K562 (cell line): Measurements from ENCODE around the gene ADSS1. TPM values are rescaled to one million over a fixed set of nuclear protein-coding genes. Genes with fewer than 3 reads are reported as not detected.

Experiments
- ATAC-seq: fragments of 200-7000 bp; cut with Tn5 transposase; 3 replicates; pipeline ENCODE4 v1.9.1; 2020; ENCODE audit warnings: moderate library complexity
- BruUV-seq: library from RNA; stranded (reverse); fragments of 400-500 nt; replicated peaks from 2 replicates; lab custom pipeline; 2021; lab: Mats Ljungman, UMichigan
- CTCF ChIA-PET: fragments of 300-600 bp; formaldehyde crosslinking; extraction: SDS; loops from one replicate; lab custom pipeline; 2021; ENCODE audit warnings: low intra/inter-chr PET ratio; lab: Yijun Ruan, JAX
- POLR2A ChIA-PET: fragments of 300-600, 350-650 bp; sonication (Branson Sonifier 250); formaldehyde crosslinking; extraction: SDS; loops from one replicate; lab custom pipeline; 2021; ENCODE audit warnings: antibody characterized with exemption, inconsistent platforms; lab: Yijun Ruan, JAX
- DNase-seq, 4 experiments: peaks; one replicate each; pipeline versions ENCODE4 v3.0.0 to v3.0.0-alpha.2; 2011 to 2018; ENCODE audit warnings: low spot score in 3 of 4, mixed read lengths in 3 of 4; ENCODE audit errors: extremely low read depth in 1 of 4
- FAIRE-seq: peaks from 2 replicates; lab custom pipeline; 2011; peaks lifted over from hg19 to GRCh38; lab: Jason Lieb, UNC
- H2AFZ ChIP-seq: 2 replicates; pipeline ENCODE4 v1.6.0; 2011; ENCODE audit warnings: low read depth, low read length, control low read depth, inconsistent platforms
- H3K27ac ChIP-seq: fragments of 200-600 bp; 3 replicates; pipeline ENCODE4 v1.8.0; 2011; ENCODE audit warnings: low read depth, mild to moderate bottlenecking, control low read depth, inconsistent platforms, low read length, moderate library complexity, mixed read lengths; ENCODE audit errors: extremely low read depth
- H3K27me3 ChIP-seq, 2 experiments: fragments of 300-600 bp in 1 of 2; 2 replicates in 1 of 2; 3 replicates in 1 of 2; pipeline versions ENCODE4 v1.6.0 to v1.8.0; 2011; ENCODE audit warnings: inconsistent platforms in 2 of 2, low read length in 2 of 2, mild to moderate bottlenecking in 1 of 2, mixed read lengths in 1 of 2, moderate library complexity in 1 of 2; ENCODE audit not compliant: control insufficient read depth in 2 of 2, insufficient read depth in 2 of 2
- H3K36me3 ChIP-seq: fragments of 300-600 bp; 3 replicates; pipeline ENCODE4 v1.8.0; 2011; ENCODE audit warnings: mild to moderate bottlenecking, low read length, inconsistent platforms; ENCODE audit not compliant: control insufficient read depth, insufficient read depth
- H3K4me1 ChIP-seq, 2 experiments: fragments of 200-600 bp in 1 of 2; replicated peaks in 1 of 2; 2 replicates in 1 of 2; 3 replicates in 1 of 2; pipeline versions ENCODE4 v1.5.1 to v1.8.0; 2011; ENCODE audit warnings: inconsistent platforms in 2 of 2, low read length in 2 of 2, mild to moderate bottlenecking in 1 of 2, mixed read lengths in 1 of 2, moderate library complexity in 1 of 2; ENCODE audit not compliant: control insufficient read depth in 2 of 2, insufficient read depth in 2 of 2
- H3K4me2 ChIP-seq: 2 replicates; pipeline ENCODE4 v1.6.1; 2011; ENCODE audit warnings: low read length, control low read depth, inconsistent platforms, mixed read lengths; ENCODE audit not compliant: insufficient read depth
- H3K4me3 ChIP-seq: fragments of 200-600 bp; sonication (generic), shearing (Covaris generic); 2 replicates; pipeline ENCODE4 v1.5.1; 2016; ENCODE audit warnings: control low read depth, inconsistent platforms
- H3K79me2 ChIP-seq: fragments of 200-600 bp; 3 replicates; pipeline ENCODE4 v1.8.0; 2011; ENCODE audit warnings: low read length, inconsistent platforms; ENCODE audit not compliant: control insufficient read depth, insufficient read depth
- H3K9ac ChIP-seq, 2 experiments: 2 replicates each; pipeline versions ENCODE4 v1.6.0 to v1.6.1; 2011; ENCODE audit warnings: low read depth in 2 of 2, low read length in 2 of 2, control low read depth in 1 of 2, inconsistent platforms in 1 of 2, mild to moderate bottlenecking in 1 of 2, mixed read lengths in 1 of 2; ENCODE audit not compliant: insufficient read depth in 1 of 2
- H3K9me1 ChIP-seq: one replicate; pipeline ENCODE4 v1.6.0; 2011; ENCODE audit warnings: inconsistent platforms, mild to moderate bottlenecking, low read length, moderate library complexity; ENCODE audit not compliant: control insufficient read depth, insufficient read depth
- H3K9me3 ChIP-seq: replicated peaks from 2 replicates; pipeline ENCODE4 v1.5.1; 2011; ENCODE audit warnings: low read depth, low read length, inconsistent platforms; ENCODE audit not compliant: control insufficient read depth, insufficient read depth
- H4K20me1 ChIP-seq: replicated peaks from 2 replicates; pipeline ENCODE4 v1.6.1; 2011; ENCODE audit warnings: low read length, inconsistent platforms, mixed read lengths; ENCODE audit not compliant: control insufficient read depth, insufficient read depth
- ARNT ChIP-seq, 2 experiments: fragments of 450-650 bp; IDR thresholded peaks; 2 replicates each; pipeline ENCODE4 v1.6.1; 2016; ENCODE audit warnings: mild to moderate bottlenecking in 1 of 2
- KHSRP ChIP-seq: fragments of 450-650 bp; IDR thresholded peaks from 2 replicates; pipeline ENCODE4 v1.6.1; 2017
- MBD2 ChIP-seq: sonication (generic); IDR thresholded peaks from 2 replicates; pipeline ENCODE4 v1.6.1; 2016; ENCODE audit warnings: low read depth, borderline replicate concordance
- NR2C1 ChIP-seq, 2 experiments: fragments of 450-650 bp; IDR thresholded peaks; 2 replicates each; pipeline ENCODE4 v1.6.1; 2017; ENCODE audit warnings: mild to moderate bottlenecking in 2 of 2, antibody characterized with exemption in 1 of 2, inconsistent platforms in 1 of 2, missing compliant biosample characterization in 1 of 2, missing genetic modification characterization in 1 of 2
- POLR2B ChIP-seq: fragments of 450-650 bp; IDR thresholded peaks from 2 replicates; pipeline ENCODE4 v1.6.1; 2018; ENCODE audit warnings: low read depth; ENCODE audit not compliant: partially characterized antibody
- SMAD1 ChIP-seq: fragments of 150-350 bp; IDR thresholded peaks from 2 replicates; pipeline ENCODE4 v1.6.1; 2014; ENCODE audit warnings: low read length, low read depth; ENCODE audit not compliant: partially characterized antibody
- SMARCE1 ChIP-seq: fragments of 450-650 bp; IDR thresholded peaks from 2 replicates; pipeline ENCODE4 v1.7.1; 2016; ENCODE audit warnings: mild to moderate bottlenecking
- ZNF143 ChIP-seq: sonication (generic); formaldehyde crosslinking; IDR thresholded peaks from 2 replicates; pipeline ENCODE4 v1.9.0; 2022; ENCODE audit warnings: mild to moderate bottlenecking, missing genetic modification reagents
- ZNF324 ChIP-seq: fragments of 250-450 bp; sonication (Bioruptor Pico); IDR thresholded peaks from 2 replicates; pipeline ENCODE4 v1.4.0; 2020; ENCODE audit warnings: mild to moderate bottlenecking
- ZNF384 ChIP-seq: IDR thresholded peaks from 2 replicates; pipeline ENCODE4 v1.6.1; 2012; ENCODE audit warnings: low read depth, low read length, improper control_type of control experiment
- ZNF57 ChIP-seq: fragments of 450-650 bp; formaldehyde crosslinking; IDR thresholded peaks from 2 replicates; pipeline ENCODE4 v1.4.0; 2020; ENCODE audit warnings: mild to moderate bottlenecking, moderate library complexity
- WGBS: fragments of 100-300 bp; shearing (Covaris generic); methylation state at CpG from one replicate; pipeline ENCODE4 v1.1.6; 2016; ENCODE audit warnings: low coverage, mixed read lengths; ENCODE audit not compliant: insufficient coverage; ENCODE audit errors: missing lambda C conversion rate; 5-methylcytosine and 5-hydroxymethylcytosine counted together
- in situ Hi-C: fragments of 300-500 bp; cut with MboI; formaldehyde crosslinking; loops from 4 replicates; pipeline ENCODE4 v1.15.0; 2018; ENCODE audit warnings: inconsistent platforms, mixed read lengths
- intact Hi-C: fragments of 100-400 bp; cut with micrococcal nuclease; formaldehyde crosslinking; loops from 2 replicates; pipeline ENCODE4 v1.14.2; 2022
- polyA plus RNA-seq, 8 experiments: library from polyadenylated mRNA; depleted of rRNA in 4 of 8; stranded (reverse) in 5 of 8; unstranded in 3 of 8; fragments of >200 nt; fragmentation: Nextera tagmentation in 2 of 8; fragmentation: Illumina TruSeq in 1 of 8; extraction: Ambion mirVana in 2 of 8; extraction: Trizol in 1 of 8; gene quantifications; 2 replicates each; pipeline versions ENCODE4 v1.2.1 to v1.2.3, GENCODE V29; 2011 to 2014; ENCODE audit warnings: inconsistent platforms in 1 of 8, missing spikeins in 1 of 8
- total RNA-seq, 7 experiments: library from RNA; depleted of rRNA in 6 of 7; stranded (reverse); fragments of >200 nt in 6 of 7; fragmentation: Illumina TruSeq in 2 of 7; extraction: Trizol in 2 of 7; gene quantifications; 2 replicates each; pipeline versions ENCODE4 v1.2.1 to v1.2.3, GENCODE V29; 2011 to 2021; ENCODE audit warnings: low replicate concordance in 1 of 7
- TF ChIP-seq, protein P1 (sequence below): fragments of 450-650 bp; formaldehyde crosslinking; IDR thresholded peaks from 2 replicates; pipeline ENCODE4 v1.4.0; 2020; ENCODE audit warnings: mild to moderate bottlenecking, moderate library complexity
- TF ChIP-seq, protein P2 (sequence below): sonication (generic); formaldehyde crosslinking; IDR thresholded peaks from 2 replicates; pipeline ENCODE4 v1.8.0; 2022; ENCODE audit warnings: missing genetic modification reagents, mild to moderate bottlenecking, borderline replicate concordance
- TF ChIP-seq, protein P3 (sequence below), 2 experiments: fragments of 450-650 bp in 1 of 2; sonication (generic) in 1 of 2; formaldehyde crosslinking in 1 of 2; IDR thresholded peaks in 1 of 2; conservative IDR thresholded peaks in 1 of 2; 2 replicates each; pipeline versions ENCODE4 v1.6.1 to v1.8.1; 2016 to 2023; ENCODE audit warnings: mild to moderate bottlenecking in 2 of 2, moderate library complexity in 2 of 2, inconsistent platforms in 1 of 2, missing genetic modification reagents in 1 of 2
- TF ChIP-seq, protein P4 (sequence below): fragments of 250-450 bp; sonication (Bioruptor Pico); IDR thresholded peaks from 2 replicates; pipeline ENCODE4 v1.5.0; 2021; ENCODE audit warnings: mild to moderate bottlenecking, moderate library complexity

ADSS1 gene
- total and polyA plus RNA-seq, 9 of the 15 experiments (the other 6 are each of a cell fraction or from before 2014, with no cell fraction given) = 0.53 to 5.9 (median 3.9) TPM

DNA sequence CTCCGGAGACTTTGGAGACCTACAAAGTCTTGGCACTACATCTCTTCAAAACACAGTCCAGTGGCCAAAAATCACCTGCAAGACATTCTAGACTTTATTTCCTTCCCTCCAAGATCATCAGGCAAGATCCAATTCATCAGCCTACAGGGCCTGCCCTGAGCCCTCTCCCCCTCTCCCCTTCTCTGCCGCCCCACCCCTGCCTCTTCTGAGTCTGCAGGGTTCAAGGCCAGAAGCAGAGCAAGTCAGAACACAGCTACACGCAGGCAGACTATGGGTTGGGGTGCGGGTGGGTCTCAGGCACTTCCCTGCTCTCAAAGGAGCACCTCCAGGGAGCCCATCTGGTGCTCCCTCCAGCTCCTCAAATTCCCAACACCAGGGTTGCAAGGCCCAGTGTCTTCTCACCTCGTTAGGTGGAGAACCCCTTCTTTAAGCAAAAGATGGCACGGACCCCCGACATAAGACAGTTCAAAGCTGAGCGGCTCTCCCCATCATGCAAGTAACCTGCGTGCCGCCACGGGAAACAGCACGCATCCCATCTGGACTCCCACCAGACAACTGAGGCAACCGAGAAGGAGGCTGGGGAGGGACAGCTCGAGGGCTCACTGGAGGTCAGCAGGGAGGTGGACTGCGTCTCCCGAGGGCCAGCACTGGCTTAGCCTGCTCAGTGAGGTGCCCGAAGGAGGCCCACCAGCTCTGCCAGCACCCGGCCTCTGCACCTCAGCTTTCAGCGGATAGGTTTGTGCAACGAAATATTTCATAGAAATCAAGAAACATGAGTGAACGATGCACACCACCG is 40.2 kb upstream of the ADSS1 start:
- Histone ChIP-seq H3K4me3 (no peak overlapping the region), H3K27me3 (no peaks in the 10 kb centered on the region), H3K79me2 (no peaks in the 10 kb centered on the region), H3K4me1 (peaks cover 13 to 58% of the 10 kb centered on the region in 2 experiments; a peak in 4 of 5 replicates), H3K9me1 (no peaks in the 10 kb centered on the region), H2AFZ (no peak overlapping the region), H3K4me2 (no peak overlapping the region), H4K20me1 (no peaks in the 10 kb centered on the region), H3K36me3 (no peaks in the 10 kb centered on the region), H3K9ac (no peak overlapping the region), H3K27ac (no peak overlapping the region), H3K9me3 (no peaks in the 10 kb centered on the region)
- ATAC-seq (no peak), DNase-seq (no peak), FAIRE-seq (no peak)
- no TSS peak for BruUV-seq
- in situ Hi-C loops = no loop called here
- CTCF ChIA-PET = no interaction called here
- intact Hi-C loops = no loop called here
- POLR2A ChIA-PET = interaction anchor here (1.2 kb wide), 1 partner anchor 10 kb away, joined by 3 read pairs; no protein-coding TSS in a partner anchor
- 65% methylated on average over 20 of the region's 22 CpGs for WGBS
- TF ChIP-seq ZNF143 (CRISPR knock-in tag) (no peak), MBD2 (no peak), ZNF57 (CRISPR knock-in tag) (no peak), ARNT (IDR thresholded peaks at IDR 0.05) (no peak), ZNF384 (no peak), POLR2B (no peak), SMARCE1 (no peak), NR2C1 (IDR thresholded peaks at IDR 0.05) (no peak), NR2C1 (tag; IDR thresholded peaks at IDR 0.05) (no peak), SMAD1 (no peak), ZNF324 (no peak), KHSRP (no peak)
- TF ChIP-seq, protein P1, sequence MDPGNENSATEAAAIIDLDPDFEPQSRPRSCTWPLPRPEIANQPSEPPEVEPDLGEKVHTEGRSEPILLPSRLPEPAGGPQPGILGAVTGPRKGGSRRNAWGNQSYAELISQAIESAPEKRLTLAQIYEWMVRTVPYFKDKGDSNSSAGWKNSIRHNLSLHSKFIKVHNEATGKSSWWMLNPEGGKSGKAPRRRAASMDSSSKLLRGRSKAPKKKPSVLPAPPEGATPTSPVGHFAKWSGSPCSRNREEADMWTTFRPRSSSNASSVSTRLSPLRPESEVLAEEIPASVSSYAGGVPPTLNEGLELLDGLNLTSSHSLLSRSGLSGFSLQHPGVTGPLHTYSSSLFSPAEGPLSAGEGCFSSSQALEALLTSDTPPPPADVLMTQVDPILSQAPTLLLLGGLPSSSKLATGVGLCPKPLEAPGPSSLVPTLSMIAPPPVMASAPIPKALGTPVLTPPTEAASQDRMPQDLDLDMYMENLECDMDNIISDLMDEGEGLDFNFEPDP (CRISPR knock-in tag) = no peak
- TF ChIP-seq, protein P2, sequence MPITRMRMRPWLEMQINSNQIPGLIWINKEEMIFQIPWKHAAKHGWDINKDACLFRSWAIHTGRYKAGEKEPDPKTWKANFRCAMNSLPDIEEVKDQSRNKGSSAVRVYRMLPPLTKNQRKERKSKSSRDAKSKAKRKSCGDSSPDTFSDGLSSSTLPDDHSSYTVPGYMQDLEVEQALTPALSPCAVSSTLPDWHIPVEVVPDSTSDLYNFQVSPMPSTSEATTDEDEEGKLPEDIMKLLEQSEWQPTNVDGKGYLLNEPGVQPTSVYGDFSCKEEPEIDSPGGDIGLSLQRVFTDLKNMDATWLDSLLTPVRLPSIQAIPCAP = no peak
- TF ChIP-seq, protein P3, sequence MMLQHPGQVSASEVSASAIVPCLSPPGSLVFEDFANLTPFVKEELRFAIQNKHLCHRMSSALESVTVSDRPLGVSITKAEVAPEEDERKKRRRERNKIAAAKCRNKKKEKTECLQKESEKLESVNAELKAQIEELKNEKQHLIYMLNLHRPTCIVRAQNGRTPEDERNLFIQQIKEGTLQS (IDR thresholded peaks at IDR 0.05) = no peak
- TF ChIP-seq, protein P3 (CRISPR knock-in tag; conservative IDR thresholded peaks at IDR 0.05) = no peak
- TF ChIP-seq, protein P4, sequence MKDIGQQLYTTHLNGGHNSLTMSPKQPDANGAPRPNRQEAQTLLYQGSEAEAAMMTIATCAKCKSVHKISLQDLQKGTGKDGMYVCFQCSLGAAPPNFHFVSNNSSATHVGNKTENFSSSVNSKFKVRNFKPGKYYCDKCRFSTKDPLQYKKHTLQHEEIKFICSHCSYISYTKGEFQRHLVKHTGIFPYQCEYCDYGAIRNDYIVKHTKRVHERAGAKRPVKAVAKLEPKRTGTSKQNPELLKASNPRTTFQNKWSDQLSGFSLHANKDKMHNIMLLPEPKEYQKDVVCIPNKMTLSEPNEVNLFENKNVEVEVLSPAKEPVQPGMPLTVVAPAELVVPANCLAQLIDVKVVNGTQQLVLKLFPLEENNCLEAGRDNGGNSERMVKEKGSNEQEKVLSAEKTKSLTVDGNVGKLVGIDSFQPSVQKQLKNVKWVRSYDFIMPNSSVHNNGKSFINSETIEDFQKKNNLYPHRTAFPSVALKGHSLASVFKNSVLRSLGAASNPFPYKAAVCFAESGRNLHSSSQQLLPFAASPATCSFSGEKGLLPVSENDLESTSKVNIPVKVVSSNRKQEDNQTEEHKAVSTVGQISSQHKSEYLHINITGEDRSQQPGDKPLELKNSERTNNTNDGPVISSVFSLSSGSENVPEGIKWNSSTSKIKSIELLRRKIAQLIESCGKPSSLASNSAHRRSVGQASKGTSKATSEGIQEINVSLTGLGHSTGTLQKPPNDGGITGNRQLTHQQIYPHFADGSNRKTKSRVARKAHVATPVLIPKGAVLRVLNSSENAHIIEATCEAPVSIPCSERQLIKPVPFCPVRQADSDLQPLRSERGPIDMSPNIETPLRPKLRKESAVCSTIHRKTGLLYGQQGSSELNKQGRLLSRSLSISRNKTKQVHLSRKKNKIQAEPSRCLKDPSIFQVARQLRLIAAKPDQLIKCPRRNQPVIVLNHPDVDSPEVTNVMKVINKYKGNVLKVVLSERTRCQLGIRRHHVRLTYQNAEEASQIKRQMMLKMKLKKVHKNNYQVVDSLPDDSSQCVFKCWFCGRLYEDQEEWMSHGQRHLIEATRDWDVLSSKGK (CRISPR knock-in tag) = no peak
